Stimulated activated CD4-positive, alpha-beta T cell treated with anti-CD3 and anti-CD28 coated beads, Interleukin-15, amount 100 ng/mL, for 24 hours (primary cell): ENCODE measurements around the gene CENPF.
"Not testable (repeated sequence)": the region's sequence is repeated elsewhere in the genome, so short reads cannot be mapped to it uniquely, and the experiment has no call there.

Experiments used
- DNase-seq: peaks from one replicate; pipeline ENCODE4 v3.0.0-alpha.2; 2020

Gene CENPF

DNA sequence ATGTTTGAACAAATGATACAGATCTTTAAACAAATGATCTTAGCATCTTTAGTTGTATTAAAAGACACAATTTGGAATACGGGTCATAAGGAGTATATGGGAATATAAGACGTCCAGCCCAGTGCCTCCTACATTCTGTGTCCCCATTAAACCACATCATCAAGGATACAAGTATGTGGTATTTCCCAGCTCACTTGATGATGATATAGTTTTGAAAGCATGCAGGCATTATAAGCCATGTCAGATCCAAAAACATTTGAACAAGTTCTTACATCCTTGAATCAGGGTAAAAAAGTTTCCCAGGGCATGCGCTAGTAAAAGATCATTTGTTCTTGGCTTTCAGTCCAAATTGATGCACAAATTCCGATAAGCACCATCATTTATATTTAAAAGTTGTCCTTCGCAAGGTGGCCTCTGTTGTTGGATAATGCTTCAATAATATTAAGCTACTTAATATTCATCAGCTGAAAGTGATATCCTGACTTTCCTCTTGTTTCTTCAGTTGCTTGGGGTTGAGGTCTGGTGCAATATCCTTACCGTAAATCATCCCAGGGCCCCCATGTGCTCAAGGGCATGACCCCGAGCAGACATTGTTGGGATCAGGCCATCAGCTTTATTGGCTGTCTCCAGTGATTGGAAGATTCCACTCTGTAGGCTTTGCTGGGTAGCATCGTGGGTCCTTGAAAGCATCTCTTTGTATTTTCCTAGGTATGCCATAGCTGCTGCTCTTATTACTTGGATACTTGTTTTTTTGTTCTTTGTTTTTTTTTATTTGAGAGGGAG, 61.8 kb downstream of the CENPF start:
- DNase-seq, result no peak

- no peak for DNase-seq
Measured at GRCh38 chr1:214665606-214666110, 62.7 kb downstream of the CENPF start.

DNA sequence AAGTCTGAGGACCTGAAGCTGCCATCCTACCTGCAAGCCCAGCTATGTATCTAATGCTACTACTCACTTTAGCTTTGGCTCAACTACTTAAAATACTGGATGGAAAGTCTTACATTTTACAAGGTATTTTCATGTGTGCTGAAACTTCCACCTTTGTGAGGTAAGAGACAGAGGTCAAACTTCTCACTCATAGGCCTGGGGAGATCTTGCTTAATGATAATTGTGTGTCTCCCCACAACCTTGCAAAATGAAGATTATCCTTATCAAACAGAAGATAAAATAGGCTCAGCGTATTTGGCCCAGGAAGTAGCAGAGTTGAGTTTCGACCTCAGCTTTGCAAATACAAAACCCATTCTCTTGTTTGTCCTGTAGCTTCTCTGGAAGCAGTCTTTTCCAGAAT, 63.7 kb downstream of the CENPF start:
- DNase-seq, result no peak

GRCh38 chr1:214670098-214670497, 67.1 kb downstream of the CENPF start:
- DNase-seq, result no peak

DNA sequence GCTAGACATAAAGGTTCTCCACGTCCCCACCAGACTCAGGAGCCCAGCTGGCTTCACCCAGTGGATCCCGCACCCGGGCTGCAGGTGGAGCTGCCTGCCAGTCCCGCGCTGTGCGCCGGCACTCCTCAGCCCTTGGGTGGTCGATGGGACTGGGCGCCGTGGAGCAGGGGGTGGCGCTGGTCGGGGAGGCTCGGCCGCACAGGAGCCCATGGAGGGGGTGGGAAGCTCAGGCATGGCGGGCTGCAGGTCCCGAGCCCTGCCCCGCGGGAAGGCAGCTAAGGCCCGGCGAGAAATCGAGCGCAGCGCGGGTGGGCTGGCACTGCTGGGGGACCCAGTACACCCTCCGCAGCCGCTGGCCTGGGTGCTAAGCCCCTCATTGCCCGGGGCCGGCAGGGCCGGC, 70.0 kb downstream of the CENPF start:
- not testable (repeated sequence) for DNase-seq

- no peak for DNase-seq
Measured at GRCh38 chr1:214673576-214673975, 70.6 kb downstream of the CENPF start.

DNA sequence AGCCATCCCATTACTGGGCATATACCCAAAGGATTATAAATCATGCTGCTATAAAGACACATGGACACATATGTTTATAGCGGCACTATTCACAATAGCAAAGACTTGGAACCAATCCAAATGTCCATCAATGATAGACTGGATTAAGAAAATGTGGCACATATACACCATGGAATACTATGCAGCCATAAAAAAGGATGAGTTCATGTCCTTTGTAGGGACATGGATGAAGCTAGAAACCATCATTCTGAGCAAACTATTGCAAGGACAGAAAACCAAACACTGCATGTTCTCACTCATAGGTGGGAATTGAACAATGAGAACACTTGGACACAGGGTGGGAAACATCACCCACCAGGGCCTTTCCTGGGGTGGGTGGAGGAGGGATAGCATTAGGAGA, 72.5 kb downstream of the CENPF start:
- not testable (repeated sequence) for DNase-seq

- DNase-seq, result no peak
Measured at GRCh38 chr1:214676747-214677146, 73.8 kb downstream of the CENPF start.

DNA sequence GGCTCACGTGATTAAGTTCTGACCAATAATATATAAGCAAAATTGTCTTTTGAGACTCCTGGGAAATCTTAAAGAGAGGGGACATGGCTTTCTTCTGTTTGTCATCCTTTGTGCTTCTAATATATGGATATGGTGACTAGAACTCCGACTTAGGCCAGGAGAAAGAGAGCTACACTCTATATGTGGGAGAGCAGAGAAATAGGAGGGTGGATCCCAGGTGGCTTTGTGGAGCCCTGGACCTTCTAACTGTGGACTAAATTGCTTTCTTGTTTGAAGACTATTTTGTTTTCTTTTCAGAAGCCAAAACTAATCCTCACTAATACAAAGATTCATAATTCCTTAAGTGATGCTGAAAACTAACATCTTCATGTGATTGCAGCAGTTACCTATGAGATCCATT, 75.0 kb downstream of the CENPF start:
- DNase-seq, result no peak

DNA sequence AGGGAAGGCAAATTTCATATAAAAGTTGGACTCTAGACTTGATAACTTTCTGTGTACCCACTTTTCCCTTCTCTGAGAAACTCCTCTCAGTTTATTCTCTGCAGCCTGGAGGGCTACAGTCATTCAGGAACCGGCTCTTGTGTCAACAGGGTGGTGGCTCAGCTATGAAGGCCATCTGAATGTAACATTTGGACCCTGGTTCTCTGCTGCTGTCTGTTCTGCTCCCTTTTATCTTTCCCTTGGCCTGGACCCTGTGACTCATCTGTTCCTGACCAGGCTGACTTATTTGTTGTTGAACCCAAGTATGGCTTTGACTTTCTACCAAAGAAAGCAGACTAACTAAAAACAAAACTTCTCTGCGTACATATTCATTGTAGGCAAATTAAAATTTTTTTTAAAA, 75.4 kb downstream of the CENPF start:
- DNase-seq, result no peak

DNA sequence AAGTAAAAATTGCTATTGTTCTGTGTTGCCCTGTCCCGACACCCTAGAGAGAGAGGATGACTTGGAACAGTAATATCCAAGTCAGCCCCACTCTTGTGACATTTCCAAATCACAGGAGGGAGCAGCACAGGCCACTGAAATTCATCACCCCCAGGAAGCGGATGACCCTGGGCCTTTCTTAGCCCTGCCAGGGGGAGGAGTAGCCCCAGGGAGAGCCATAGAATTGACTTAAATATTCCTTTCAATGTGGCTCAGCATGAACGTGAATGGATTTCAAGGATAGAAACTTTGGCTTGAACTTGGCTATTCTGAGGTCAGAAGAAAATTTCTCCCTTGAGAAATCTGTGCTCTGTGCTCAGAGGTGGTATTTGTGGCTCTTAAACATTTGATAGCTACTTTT, 80.6 kb downstream of the CENPF start:
- no peak for DNase-seq

DNA sequence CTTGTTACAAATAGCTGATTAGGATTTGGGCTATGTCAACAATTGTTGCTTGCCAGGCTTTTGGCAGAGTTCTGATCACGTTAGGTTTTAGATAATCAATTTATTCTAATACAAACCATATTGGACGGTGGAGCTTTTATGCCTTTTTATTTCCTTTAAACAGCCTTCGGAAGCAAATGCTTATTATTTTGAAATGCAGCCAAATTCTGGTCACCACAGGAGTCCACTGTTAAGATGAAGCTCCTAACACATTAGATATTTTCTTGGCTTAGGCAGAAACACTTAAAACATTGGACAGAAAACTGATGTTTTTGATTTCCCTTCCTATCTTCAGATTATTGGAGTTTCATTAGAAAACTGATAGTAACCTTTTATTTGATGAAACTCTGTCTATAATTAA, 82.9 kb downstream of the CENPF start:
- no peak for DNase-seq

GRCh38 chr1:214686497-214686896, 83.5 kb downstream of the CENPF start:
- DNase-seq, result no peak

- DNase-seq, result no peak
Measured at GRCh38 chr1:214688891-214689290, 85.9 kb downstream of the CENPF start.

DNA sequence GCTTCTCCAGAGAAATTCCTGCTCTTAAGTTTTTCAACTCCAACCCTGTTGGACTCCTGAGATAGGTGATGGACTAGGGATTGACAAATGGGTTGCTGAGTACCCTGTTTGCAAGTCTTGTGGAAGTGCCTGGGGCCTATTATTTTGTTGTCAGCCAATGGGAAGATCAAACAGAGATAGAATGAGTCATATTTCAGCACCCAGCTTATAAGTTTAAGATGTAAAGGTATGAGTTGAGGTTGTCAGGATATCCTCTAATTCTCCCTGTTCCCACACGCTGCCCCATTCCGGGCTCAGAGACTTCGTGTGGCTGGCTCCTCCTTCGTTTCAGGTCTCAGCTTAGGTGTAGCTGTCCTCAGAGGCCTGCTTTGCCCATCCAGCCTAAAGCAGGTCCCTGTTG, 91.8 kb downstream of the CENPF start:
- DNase-seq, result no peak

- DNase-seq, result no peak
Measured at GRCh38 chr1:214698559-214698958, 95.6 kb downstream of the CENPF start.

GRCh38 chr1:214700437-214700836, 97.4 kb downstream of the CENPF start:
- DNase-seq, result no peak

DNA sequence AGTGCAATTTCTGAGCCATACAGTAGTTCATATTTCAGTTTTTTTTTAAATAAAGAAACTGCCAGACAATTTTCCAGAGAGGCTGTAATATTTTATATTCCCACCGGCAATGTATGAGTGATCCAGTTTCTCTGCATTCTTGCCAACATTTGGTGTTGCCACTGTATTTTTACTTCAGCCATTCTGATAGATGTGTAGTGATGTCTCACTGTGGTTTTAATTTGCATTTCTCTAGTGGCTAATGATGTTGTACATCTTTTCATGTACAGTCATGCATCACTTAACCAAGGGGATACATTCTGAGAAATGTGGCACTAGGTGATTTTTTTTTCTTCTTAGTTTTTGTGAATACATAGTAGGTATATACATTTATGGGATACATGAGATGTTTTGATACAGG, 99.6 kb downstream of the CENPF start:
- no peak for DNase-seq

DNA sequence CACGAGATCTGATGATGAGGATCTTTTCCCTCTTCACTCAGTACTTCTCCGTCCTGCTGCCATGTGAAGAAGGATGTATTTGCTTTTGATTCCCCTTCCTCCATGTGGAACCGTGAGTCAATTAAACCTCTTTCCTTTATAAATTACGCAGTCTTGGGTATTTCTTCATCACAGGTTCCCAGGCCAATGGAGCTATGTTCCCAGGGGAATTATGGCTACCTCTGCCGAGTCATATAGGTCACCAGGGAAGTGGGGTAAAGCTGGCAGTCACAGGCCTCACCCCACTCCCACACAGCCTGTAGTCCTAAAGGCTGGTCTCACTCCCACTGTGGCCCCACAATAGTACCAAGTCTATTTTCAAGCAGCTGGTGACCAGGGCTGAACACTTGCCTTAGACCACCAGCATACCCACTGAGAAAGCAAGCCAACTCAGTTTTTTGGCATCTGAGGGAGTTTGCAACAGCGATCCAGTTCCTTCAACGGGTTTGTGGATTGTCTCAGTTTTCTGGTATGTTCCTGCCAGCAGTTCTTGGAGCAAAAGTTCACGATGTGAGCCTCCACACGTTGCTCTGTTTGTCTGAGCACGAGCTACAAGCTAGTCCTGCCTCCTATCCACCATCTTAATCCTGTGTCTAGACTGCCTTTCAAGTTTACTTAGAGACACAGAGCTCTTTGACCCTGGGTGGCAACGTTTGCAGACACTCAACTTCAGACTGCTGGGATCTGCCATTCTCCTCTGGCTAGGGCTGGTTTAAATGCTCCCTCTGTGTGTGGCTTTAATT, 104.5 kb downstream of the CENPF start:
- no peak for DNase-seq

- no peak for DNase-seq
Measured at GRCh38 chr1:214708321-214708955, 105.4 kb downstream of the CENPF start.

DNA sequence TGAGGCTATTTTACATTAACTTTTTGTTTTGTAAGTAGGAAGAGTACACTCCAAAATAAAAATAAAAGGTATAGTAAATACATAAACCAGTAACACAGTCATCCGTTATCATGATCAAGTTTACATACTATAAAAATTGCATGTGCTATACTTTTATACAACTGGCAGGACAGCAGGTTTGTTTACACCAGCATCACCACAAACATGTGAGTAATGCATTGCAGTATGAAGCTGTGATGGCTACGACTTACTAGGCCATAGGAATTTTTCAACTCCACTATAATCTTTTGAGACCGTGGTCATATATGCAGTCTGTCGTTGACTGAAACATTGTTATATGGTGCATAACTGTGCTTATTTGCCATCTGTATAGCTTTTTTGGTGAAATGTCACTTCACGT, 106.2 kb downstream of the CENPF start:
- no peak for DNase-seq

- DNase-seq, result no peak
Measured at GRCh38 chr1:214712737-214713136, 109.7 kb downstream of the CENPF start.
